ENCODE results near the gene ADGRL1.

ADGRL1 gene

GRCh38 chr19:14106840-14107239 is 99.1 kb downstream of the ADGRL1 start:
- no peaks in the 10 kb centered on the region for H3K27me3 ChIP-seq (ENCODE audit: insufficient read depth, poor library complexity, severe bottlenecking)
- TF ChIP-seq GABPA (IDR thresholded peaks at IDR 0.05; ENCODE audit: low read depth), result no peak
- TF ChIP-seq CTCF (IDR thresholded peaks at IDR 0.05; ENCODE audit: insufficient read depth, low read length), result no peak
- no peak for TF ChIP-seq SPI1 (IDR thresholded peaks at IDR 0.05; ENCODE audit: borderline replicate concordance, low read depth)
- TF ChIP-seq, protein P1, sequence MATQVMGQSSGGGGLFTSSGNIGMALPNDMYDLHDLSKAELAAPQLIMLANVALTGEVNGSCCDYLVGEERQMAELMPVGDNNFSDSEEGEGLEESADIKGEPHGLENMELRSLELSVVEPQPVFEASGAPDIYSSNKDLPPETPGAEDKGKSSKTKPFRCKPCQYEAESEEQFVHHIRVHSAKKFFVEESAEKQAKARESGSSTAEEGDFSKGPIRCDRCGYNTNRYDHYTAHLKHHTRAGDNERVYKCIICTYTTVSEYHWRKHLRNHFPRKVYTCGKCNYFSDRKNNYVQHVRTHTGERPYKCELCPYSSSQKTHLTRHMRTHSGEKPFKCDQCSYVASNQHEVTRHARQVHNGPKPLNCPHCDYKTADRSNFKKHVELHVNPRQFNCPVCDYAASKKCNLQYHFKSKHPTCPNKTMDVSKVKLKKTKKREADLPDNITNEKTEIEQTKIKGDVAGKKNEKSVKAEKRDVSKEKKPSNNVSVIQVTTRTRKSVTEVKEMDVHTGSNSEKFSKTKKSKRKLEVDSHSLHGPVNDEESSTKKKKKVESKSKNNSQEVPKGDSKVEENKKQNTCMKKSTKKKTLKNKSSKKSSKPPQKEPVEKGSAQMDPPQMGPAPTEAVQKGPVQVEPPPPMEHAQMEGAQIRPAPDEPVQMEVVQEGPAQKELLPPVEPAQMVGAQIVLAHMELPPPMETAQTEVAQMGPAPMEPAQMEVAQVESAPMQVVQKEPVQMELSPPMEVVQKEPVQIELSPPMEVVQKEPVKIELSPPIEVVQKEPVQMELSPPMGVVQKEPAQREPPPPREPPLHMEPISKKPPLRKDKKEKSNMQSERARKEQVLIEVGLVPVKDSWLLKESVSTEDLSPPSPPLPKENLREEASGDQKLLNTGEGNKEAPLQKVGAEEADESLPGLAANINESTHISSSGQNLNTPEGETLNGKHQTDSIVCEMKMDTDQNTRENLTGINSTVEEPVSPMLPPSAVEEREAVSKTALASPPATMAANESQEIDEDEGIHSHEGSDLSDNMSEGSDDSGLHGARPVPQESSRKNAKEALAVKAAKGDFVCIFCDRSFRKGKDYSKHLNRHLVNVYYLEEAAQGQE (IDR thresholded peaks at IDR 0.05; ENCODE audit: insufficient replicate concordance, low read depth), result no peak
- no peak for TF ChIP-seq POLR2AphosphoS5 (IDR thresholded peaks at IDR 0.05; ENCODE audit: low read depth)
- no peak for DNase-seq (ENCODE audit: low read depth in 1 of 2, low spot score in 1 of 2)
- H3K4me3 ChIP-seq (replicated peaks; ENCODE audit: insufficient read depth, low read length), result no peak overlapping the region
- H3K27ac ChIP-seq (replicated peaks), result no peak overlapping the region

DNA sequence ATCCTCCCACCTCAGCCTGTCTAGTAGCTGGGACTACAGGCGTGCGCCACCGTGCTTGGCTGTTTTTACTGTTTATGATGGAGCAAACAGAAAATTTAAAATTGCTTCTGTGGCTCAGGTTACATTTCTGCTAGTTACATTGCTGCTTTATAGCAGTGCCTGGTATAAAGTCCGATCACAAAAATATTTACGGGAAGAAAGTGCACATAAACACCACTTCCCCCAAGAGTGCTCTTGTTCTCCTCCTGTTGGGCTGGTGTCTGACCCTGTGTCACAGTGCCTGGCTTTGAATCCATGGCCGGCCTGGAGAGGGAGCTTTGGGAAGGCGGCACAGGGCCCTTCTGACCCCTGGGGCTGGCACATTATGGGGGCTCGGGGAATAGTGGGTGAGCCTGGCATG is 100.3 kb downstream of the ADGRL1 start:
- no peak for DNase-seq (ENCODE audit: low read depth in 1 of 2, low spot score in 1 of 2)
- no peaks in the 10 kb centered on the region for H3K27me3 ChIP-seq (ENCODE audit: insufficient read depth, poor library complexity, severe bottlenecking)
- no peak overlapping the region for H3K27ac ChIP-seq (replicated peaks)
- no peak overlapping the region for H3K4me3 ChIP-seq (replicated peaks; ENCODE audit: insufficient read depth, low read length)
- TF ChIP-seq, protein P1 (IDR thresholded peaks at IDR 0.05; ENCODE audit: insufficient replicate concordance, low read depth), result no peak
- TF ChIP-seq CTCF (IDR thresholded peaks at IDR 0.05; ENCODE audit: insufficient read depth, low read length) (no peak), SPI1 (IDR thresholded peaks at IDR 0.05; ENCODE audit: borderline replicate concordance, low read depth) (no peak), POLR2AphosphoS5 (IDR thresholded peaks at IDR 0.05; ENCODE audit: low read depth) (no peak), GABPA (IDR thresholded peaks at IDR 0.05; ENCODE audit: low read depth) (no peak)

- no peak overlapping the region for H3K27ac ChIP-seq (replicated peaks)
- no peaks in the 10 kb centered on the region for H3K27me3 ChIP-seq (ENCODE audit: insufficient read depth, poor library complexity, severe bottlenecking)
- TF ChIP-seq GABPA (IDR thresholded peaks at IDR 0.05; ENCODE audit: low read depth) (no peak), SPI1 (IDR thresholded peaks at IDR 0.05; ENCODE audit: borderline replicate concordance, low read depth) (no peak), POLR2AphosphoS5 (IDR thresholded peaks at IDR 0.05; ENCODE audit: low read depth) (no peak), CTCF (IDR thresholded peaks at IDR 0.05; ENCODE audit: insufficient read depth, low read length) (no peak)
- TF ChIP-seq, protein P1 (IDR thresholded peaks at IDR 0.05; ENCODE audit: insufficient replicate concordance, low read depth), result no peak
- no peak overlapping the region for H3K4me3 ChIP-seq (replicated peaks; ENCODE audit: insufficient read depth, low read length)
- DNase-seq (ENCODE audit: low read depth in 1 of 2, low spot score in 1 of 2), result no peak
These were observed 102.7 kb downstream of the ADGRL1 start for GRCh38 chr19:14103310-14103709.

Data from HL-60 (cell line).